HG02943 (cell line): ENCODE data around the gene ICA1.
"Not testable (repeated sequence)": the region's sequence is repeated elsewhere in the genome, so short reads cannot be mapped to it uniquely, and the experiment has no call there.

Experiments
- ATAC-seq: cut with Tn5 transposase; IDR thresholded peaks from one replicate; pipeline ENCODE4 v1.9.1; 2021; ENCODE audit warnings: mild to moderate bottlenecking, low read depth, moderate library complexity; ENCODE audit not compliant: unreplicated experiment

ICA1 gene

DNA sequence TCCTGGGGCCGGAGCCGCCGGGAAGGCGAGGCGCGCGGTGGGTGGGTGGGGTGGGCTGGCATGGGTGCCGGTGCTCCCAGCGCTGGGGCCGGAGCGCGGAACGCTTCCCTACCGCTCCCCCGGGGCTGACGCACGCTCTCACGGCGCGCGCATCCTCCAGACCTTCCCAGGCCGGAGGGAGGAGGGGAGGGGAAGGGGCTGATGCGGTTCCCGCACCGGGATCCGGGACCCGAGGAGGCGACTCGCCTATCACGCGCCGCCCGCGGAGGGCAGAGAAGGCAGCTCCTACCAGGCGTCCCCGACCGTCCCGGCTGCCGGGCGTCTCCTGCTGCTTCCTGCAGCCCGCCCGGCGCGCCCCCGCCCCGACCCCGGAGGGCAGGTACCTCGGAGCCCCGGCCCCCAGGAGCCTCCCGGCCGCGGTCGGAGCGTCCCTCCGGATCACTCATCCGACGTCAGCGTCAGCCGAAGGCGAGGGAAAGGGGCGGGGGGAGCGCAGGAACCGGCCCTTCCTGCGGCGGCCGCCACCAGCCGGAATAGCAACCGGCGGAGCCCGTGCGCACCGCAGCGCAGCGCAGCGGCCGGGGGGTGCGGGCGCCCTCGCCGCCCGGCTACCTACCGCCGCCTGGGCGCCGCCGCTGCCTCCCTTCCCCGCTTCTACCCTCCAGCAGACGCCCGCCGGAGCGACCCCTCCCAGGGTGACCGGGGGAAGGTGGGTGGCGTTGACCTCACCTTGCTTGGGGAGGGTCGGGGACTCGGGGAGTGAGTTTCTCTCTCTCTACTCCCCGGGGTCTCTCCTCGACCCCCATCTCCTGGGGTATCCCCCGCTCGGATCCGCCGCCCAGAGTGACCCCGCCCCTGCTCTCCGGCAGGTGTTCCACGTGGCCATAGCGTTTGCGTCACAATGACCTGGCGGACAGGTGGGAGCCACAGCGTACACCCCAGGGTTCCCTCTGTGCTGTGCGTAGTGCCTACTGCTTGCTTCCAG lies at the start of gene ICA1:
Gene ICA1 (minus strand): TSS at position 457 of the 985 bp plus-strand sequence. CDS start 26,241 bp downstream, outside the sequence.
- no peak for ATAC-seq

DNA sequence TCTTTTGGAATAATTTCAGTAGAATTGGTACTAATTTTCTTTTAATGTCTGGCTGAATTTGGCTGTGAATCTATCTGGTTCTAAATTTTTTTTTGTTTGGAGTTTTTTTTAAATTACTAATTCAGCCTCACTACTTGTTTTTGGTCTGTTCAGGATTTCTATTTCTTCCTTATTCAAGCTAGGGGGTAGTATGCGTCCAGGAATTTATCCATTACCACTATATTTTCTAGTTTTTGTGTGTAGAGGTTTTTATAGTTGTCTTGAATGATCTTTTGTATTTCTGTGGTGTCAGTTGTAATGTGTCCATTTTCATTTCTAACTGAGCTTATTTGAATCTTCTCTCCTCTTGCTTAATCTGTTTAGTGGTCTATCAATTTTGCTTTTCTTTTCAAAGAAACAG lies 48.9 kb upstream of the ICA1 start:
- ATAC-seq: no peak

DNA sequence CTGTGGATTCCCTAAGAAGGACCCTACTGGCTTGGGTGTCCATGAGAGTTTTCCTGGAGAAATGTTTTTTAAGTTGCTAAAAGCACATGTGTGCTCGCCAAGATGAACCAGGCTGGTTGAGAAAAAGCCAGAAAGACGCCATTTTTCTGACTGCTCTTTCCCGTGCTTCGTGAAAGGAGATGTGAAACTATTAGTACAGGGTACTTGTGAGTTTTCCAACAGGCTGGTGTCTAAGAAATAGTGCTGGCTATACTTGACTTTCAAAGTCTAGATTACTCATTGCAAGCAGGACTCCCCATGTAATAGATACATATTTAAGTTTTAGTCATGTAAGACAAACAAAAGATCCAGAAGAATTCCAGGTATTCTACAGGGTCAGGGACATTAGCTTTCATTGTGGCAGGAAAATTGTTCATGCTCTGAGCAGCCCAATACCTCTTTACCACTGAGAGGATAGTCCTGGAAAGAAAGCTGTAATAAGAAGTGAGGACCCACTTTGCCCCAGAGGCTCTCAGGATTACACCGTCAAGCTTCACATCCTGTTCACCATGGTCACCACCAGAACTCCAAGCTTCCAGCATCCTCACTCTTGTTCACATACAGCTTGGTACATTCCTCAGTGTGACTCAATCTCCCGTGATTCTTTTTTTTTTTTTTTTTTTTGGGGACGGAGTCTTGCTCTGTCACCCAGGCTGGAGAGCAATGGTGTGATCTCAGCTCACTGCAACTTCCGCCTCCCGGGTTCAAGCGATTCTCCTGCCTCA lies 43.8 kb upstream of the ICA1 start:
- ATAC-seq: no peak

DNA sequence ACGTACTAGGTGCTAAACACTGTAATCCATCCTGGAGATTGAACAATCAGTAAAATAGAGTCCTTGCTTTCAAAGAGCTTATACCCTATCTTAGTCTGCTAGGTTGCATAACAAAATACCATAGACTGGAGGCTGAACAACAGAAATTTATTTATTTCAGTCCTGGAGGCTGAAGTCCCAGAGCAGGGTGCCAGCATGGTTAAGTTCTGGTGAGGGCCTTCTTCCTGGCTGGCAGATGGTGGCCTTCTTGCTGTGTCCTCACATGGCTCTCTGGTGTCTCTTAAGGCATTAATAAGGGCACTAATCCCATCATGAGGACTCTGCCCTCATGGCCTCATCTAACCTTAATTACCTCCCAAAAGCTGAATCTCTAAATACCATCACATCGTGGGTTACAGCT lies 43.1 kb upstream of the ICA1 start:
- ATAC-seq: no peak

DNA sequence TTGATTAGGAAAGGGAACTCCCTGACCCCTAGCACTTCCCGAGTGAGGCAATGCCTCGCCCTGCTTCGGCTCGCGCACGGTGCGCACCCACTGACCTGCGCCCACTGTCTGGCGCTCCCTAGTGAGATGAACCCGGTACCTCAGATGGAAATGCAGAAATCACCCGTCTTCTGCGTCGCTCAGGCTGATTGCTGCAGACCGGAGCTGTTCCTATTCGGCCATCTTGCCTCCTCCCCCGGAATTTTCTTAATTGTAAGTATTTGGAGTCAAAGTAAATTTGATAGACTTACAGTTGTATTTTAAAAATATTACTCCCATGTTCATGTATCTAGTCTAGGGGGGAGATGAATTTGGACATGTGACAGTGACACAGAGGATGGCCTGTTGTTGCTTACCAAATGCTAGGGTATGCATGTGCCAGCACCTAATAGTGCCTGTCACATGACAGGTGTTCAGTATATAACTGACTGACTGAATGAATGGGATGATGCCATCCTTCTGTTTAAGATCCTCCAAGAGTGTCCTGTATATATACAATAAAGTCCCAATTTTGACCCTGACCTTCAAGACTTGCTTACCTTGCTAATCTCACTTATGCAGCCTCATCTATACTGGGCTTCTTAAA lies 42.0 kb upstream of the ICA1 start:
- no peak for ATAC-seq

DNA sequence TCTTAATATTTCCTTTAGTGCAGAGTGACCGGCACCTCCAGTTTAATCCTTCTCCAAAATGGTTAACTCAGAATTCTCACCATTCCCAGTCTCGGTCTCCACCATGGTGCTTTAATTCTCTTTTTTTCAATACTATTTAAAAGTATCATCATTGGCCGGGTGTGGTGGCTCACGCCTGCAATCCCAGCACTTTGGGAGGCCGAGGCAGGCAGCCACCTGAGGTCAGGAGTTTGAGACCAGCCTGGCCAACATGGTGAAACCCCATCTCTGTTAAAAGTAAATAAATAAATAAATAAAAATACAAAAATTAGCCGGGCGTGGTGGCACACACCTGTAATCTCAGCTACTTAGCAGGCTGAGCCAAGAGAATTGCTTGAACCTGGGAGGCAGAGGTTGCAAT lies 35.1 kb upstream of the ICA1 start:
- ATAC-seq: not testable (repeated sequence)

DNA sequence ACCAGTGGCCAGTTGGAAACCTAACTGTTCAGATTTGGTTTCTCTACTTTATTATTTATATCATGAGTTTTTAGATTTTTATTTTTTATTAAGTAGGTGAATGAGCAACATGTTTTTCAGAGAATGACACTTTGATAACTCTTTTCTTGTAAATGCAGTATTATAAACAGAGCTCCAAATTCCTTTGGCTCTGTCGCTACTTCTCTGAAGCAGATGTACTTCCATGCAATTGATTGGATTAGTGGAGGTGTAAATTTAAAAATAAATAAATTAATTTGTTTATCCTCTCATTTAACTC lies 34.3 kb upstream of the ICA1 start:
- ATAC-seq: no peak

DNA sequence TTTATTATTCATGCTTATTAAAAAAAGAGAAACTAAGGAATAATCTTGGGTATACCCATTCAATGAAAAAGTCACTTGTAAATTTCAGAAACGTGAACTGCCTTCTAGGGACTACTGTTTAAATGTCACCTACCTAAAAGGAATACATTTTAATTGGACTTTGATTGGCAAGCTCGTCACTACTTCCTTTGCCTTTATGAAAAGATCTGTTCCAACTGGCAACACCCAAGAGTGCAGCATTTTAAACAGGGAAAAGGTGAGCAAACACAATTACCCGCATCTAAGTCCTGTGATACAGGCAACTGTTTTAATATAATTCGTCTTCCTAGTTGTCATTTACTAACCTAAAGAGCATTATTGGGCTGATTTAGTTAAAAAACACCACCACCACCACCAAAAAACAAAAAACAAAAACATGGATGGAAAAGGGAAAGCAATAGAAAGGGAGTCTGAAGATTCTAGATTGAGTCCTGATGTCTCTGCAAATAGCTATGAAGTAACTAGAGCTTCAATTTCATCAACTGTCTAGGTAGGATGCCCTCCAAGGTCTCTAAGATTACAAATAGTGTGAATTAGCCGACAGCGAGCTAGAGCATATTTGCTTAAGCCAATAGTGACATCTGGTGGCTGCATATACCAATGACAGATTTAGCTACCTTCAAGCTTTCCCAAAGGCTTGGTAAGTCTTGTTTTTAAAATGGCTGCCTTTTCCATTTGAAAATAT lies 33.8 kb upstream of the ICA1 start:
- peak; percentile 99 for ATAC-seq

DNA sequence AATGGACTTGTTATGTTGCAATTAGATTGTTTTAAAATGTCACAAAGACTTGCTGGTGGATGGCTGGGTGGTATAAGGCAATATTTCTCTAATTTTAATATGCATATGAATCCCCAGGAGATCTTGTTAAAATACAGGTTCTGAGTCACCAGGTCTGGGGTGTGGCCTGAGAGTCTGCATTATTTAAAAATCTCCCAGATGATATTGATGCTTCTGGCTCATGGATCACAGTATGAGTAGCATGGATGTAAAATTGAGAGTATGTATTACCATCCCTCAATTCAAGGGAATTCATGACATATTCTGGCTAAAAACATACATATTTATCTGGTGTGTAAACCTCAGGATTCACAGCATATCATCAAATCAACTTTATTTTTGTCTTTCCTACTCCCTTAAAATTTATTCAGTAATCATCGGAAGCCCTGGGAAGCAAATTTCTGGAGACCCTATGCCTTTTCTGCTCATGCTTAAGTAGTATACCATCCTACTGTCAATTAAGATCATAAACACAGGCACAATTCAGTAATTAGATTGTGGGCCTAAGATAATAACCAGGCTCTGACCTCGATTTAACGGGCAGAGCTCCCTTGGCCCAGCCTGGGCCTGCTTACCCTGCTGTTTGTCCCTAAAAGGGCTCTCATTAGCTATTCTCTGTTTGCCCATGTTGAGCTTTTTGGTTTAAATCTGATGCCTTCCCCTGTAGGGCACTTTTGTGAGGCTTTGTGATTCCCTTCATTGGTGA lies 29.6 kb upstream of the ICA1 start:
- no peak for ATAC-seq

DNA sequence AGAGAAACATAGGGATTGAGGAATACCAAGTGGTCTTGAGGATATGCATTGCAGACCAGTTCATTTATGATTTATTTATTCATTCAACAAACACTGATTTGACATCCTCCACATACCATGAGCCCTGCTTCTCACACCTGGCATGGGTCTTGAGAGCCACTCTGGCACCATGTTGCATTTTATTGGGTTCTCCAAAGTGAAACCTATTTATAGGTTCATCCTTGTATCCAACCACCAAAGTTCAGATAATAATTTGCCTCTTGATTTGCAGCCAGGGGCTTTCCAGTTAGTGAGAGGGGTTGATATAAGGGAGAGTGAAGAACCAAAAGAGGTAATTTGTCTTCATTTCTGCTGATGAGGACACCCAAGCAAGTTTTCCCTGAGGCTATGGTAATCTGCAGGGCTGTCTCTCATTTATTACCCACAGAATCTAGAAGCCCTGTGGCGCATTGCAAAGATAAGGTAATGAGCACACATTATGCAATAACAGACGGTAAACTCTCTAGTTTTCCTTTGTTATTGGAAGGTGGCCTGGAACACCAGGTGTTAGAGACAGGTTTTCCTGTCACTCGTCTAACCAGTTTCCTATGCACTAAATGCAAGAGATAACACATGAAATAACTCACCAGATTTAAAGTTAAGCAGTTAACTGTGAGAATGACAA lies 28.8 kb upstream of the ICA1 start:
- no peak for ATAC-seq

DNA sequence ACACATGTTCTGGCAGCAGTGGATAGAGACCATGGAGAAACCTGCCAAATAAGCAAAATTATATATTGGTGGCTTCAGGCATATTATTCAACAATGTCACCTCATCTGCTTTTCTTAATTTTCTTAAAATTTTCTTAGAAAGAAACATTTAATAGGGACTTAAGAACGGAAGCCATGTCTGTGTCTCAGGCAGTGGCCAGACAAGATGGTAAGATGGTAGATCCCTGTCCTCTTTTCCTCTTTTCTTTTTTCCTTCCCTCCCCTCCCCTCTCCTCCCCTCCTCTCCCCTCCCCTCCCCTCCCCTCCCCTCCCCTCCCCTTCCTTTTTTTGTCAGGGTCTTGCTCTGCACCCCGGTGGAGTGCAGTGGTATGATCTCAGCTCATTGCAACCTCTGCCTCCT lies 24.2 kb upstream of the ICA1 start:
- ATAC-seq: no peak

DNA sequence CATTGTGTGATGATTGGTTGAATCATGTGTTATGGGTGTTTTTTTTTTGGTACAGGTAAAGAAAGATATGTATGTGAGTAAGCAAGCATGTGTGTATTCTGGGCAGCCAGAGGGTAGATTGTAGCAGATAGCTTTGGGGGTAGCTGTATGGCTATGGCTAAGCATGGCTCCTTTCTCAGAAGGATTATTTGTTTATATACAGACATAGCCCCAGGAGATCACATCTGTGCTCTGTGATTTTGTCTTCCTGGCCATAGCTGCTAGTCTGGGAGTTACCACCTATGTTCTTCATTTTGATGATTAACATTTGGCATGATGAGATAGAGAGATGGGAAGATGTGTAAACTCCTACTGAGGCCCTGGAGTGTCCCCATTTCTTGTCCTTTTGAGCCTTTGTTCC lies 23.2 kb upstream of the ICA1 start:
- no peak for ATAC-seq

DNA sequence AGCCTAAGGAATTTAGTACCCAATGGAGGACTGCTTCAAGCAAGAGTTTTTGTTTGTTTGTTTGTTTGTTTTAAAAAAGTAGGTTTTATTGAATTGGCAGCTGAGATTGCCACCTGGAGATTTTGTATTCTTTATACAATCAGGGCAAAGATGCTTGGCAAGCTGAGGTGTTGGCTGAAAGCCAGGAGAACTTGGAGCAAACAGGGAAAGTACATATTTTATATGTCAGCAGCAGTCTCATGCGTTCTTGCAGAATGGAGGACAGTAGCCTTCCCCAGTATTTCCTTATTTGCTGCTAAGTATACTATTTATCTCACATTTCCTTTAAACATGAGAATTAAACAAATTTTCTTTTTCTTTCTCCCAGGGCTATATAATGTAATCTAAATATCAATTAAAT lies 22.6 kb upstream of the ICA1 start:
- no peak for ATAC-seq

DNA sequence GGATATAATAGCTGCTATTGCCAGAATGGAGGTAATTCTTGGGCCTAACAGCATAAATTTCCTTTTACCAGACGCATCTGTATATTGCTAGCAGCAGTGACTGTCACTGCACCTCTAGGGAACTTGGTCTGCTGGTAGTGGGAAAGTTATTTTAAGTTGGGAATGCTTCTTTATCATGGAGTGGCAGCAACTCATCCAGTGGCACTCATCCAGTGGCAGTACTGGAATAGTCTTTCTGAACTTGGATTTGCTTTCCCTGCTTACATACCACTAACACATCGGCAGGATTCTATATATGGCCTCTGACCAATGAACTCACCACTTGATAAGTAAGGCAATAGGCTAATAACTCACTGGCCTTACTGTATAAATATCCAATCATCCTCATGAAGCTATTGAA lies 22.0 kb upstream of the ICA1 start:
- ATAC-seq: no peak

DNA sequence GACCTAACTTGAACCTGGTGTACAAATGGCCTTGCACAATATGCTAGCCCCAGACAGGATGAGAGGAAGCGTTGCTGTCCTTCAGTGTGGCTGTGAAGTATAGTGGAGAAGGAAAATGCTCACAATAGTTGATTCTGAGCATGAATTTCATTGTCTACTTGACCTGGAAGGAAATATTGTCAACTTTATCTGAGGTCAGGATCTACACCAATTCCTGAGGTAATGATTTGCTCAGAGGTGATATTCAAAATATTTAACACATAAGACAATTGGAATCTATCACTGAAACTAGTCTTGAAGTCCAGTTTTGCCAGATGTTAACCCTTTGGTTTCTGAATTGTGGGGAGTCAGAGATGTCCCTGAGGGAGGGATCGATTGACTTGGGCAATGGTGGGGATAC lies 20.9 kb upstream of the ICA1 start:
- no peak for ATAC-seq

DNA sequence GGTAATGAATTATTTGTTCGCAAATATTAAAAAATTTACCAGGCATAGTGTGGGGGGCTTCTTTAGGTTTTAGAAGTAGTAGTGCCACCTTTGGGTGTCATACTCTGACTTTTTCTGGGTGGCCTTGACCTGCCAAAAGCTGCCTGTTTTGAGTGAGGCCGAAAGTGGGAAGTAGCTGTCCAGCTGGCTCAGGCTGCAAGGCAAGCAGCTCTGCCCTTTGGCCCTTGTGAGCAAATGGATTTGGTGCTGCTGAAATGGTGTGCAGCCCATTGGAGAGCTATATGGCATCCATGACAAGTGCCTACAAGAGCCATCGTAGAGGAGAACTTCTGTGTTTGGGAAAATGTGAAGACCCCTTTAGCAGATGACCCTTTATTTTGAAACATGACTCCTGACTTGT lies 20.2 kb upstream of the ICA1 start:
- ATAC-seq: no peak

DNA sequence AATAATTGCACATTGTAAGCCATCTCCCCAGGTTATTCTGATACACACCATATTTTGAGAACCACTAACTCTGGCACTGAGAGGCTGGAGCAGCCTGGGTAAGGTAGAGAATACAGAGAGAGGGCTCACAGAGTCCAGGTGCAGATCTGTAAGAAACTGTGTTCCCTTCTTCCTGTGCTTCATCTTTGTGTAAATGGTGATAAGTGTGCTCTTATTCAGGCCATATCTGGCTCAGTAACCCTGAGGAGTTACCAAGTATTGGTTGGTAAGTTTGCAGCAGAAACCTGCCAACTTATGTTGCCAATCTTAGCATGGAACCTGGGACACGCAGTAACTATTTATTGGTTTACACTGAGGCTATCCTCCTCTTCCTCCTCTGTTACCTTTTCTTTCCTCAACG lies 16.2 kb upstream of the ICA1 start:
- ATAC-seq: no peak

DNA sequence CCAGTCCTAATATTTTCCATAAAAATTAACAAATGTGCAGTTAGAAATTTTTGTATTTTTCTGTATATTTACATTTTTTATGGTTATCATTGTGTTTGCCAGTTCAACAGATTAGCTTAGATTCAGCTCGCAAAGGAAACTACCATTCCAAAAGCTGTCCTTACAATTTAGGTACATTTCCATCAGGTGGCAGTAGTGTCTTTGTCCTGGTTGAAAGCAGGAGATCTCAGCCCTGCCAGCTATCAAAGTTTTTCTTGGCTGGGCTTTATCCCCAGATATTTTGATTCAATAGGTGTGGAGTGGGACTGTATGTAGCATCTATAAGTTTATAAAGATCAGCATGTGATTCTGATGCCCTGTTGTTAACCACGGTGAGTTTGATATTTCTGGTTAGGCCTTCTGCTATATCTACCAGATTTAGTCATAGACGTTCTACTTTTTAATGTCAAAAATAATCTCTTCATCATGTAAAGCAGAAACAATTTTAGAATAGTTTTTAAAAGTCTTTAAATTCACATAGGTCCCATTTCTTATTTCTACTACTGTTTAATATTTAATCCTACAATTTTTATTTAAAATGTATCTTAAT lies 15.5 kb upstream of the ICA1 start:
- no peak for ATAC-seq

DNA sequence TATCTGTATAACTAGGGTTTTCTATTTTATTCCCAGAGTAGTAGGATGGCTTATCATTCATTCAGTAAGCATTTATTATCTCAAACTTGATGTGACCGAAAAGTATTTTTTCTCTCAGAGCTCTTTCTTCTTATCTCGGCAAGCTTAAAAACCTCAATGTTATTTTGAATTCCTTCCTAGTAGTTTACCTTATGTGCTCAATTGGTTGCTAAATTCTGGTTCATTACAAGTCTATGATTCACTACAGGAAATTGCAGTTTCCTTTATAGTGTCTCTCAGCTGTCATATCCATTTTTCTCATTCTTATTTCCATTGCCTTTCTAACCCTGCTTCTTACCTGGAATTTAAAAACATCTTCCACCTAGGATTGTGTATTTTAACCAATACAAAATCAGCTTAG lies 12.6 kb upstream of the ICA1 start:
- no peak for ATAC-seq
